Ovary (tissue), 9 donors: ENCODE data around the gene ARHGAP12. TPM values are rescaled to one million over a fixed set of nuclear protein-coding genes. Genes with fewer than 3 reads are reported as not detected.

Experiments used
- DNase-seq, 5 donors: peaks; one replicate each; pipeline ENCODE4 v3.0.0-alpha.2; 2019 to 2020
- H3K27ac ChIP-seq, 2 donors: fragments of 200-600 bp; one replicate each; pipeline versions ENCODE4 v1.5.1 to v1.8.0; 2019 to 2022
- H3K27me3 ChIP-seq: fragments of 200-600 bp; one replicate; pipeline ENCODE4 v1.8.0; 2022
- H3K36me3 ChIP-seq: fragments of 200-600 bp; sonication (generic); one replicate; pipeline ENCODE4 v1.5.1; 2019
- H3K4me1 ChIP-seq: one replicate; pipeline ENCODE4 v1.8.1; 2013; ENCODE audit warnings: mild to moderate bottlenecking, moderate library complexity; ENCODE audit not compliant: insufficient read depth
- H3K4me3 ChIP-seq: fragments of 200-600 bp; sonication (generic); one replicate; pipeline ENCODE4 v1.5.1; 2017
- H3K9me3 ChIP-seq, 2 donors: fragments of 200-600 bp in 1 of 2; sonication (generic) in 1 of 2; one replicate each; pipeline versions ENCODE4 v1.5.1 to v1.8.1; 2013 to 2019; ENCODE audit warnings: mild to moderate bottlenecking in 1 of 2, moderate library complexity in 1 of 2
- EP300 ChIP-seq: sonication (generic); formaldehyde crosslinking; IDR thresholded peaks from one replicate; pipeline ENCODE4 v1.6.1; 2017; ENCODE audit warnings: antibody characterized with exemption
- POLR2A ChIP-seq: fragments of 450-650 bp; IDR thresholded peaks from one replicate; pipeline ENCODE4 v1.6.1; 2017; ENCODE audit warnings: antibody characterized with exemption, mild to moderate bottlenecking, moderate library complexity
- WGBS, 3 donors: extraction: QIAGEN DNeasy Blood & Tissue Kit in 1 of 3; methylation state at CpG; one replicate each; pipeline versions ENCODE4 v1.1.5 to v1.1.7; 2013 to 2017; 5-methylcytosine and 5-hydroxymethylcytosine counted together
- intact Hi-C, 4 donors: fragments of 100-400 bp; cut with DNase I; formaldehyde crosslinking; loops; one replicate each; pipeline versions ENCODE4 v1.11.0 to v1.15.1; 2022 to 2023
- polyA plus RNA-seq, 2 donors: library from polyadenylated mRNA; stranded (reverse); fragments of 200-250 nt in 1 of 2; fragments of 350-450 nt in 1 of 2; fragmentation: Illumina TruSeq in 1 of 2; extraction: RNeasy Lipid Tissue Mini Kit (QIAGEN cat#74804) in 1 of 2; gene quantifications; one replicate each; pipeline ENCODE4 v1.2.3, GENCODE V29; 2013 to 2014
- total RNA-seq, 7 donors: library from RNA; depleted of rRNA in 2 of 7; stranded (reverse); fragments of >200 nt in 2 of 7; fragmentation: NEBNext Ultra II Directional in 3 of 7; extraction: Animal tissue kit (Norgen Biotek cat#: 25700) in 3 of 7; gene quantifications; one replicate each; pipeline versions ENCODE4 v1.1.0 to v1.2.4, GENCODE V29; 2016 to 2023
- TF ChIP-seq, protein P1 (sequence below), 3 donors: fragments of 450-650 bp in 2 of 3; fragments of 200-600 bp in 1 of 3; IDR thresholded peaks; one replicate each; pipeline versions ENCODE4 v1.5.1 to v1.8.0; 2016 to 2022; ENCODE audit warnings: antibody characterized with exemption in 3 of 3, mild to moderate bottlenecking in 1 of 3
- donor health status: DM: no; HTN: no; CAD: no; lungs with moderate emphysema.
- donor health status: DM: no; HTN: no; CAD: no.
- donor health status: Bipolar disorder and iron deficiency.
- donor health status: DM: yes; HTN: yes; CAD: no.
- donor health status: DM: no; HTN: no; CAD: no.
- donor health status: DM: yes; HTN: yes; CAD: no.

Gene ARHGAP12
- total and polyA plus RNA-seq, 9 donors = 13.9 to 60.6 (median 32.0) TPM

DNA sequence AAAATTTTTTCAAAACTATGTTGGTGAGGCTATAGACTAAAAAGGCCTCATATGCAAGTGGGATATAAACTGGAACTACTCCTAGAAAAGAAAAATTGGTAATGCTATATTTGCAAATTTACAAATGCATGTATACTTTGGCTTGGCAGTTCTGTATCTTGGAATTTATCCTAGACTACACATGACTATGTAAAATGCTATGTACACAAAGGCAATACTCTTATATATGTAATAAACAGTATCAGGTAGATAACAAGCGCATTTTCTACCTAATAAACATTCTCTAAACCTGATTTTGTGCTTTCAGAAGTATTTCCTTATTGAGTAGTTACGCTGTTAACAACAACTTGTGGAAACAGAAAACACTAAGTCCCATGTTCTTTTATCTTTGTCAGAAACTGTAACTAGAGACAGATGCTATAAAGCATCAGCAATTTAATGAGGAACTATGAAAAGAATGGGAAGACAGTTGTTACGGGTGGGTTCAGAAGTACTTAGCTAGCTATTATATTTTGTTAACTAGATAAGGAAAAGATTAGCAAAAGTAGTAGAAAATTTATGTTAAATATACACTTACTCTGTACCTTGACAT is 107.8 kb downstream of the ARHGAP12 start:
- no peak for DNase-seq
- Histone ChIP-seq H3K4me3 (no peak overlapping the region), H3K27me3 (no peaks in the 10 kb centered on the region), H3K4me1 (no peaks in the 10 kb centered on the region), H3K9me3 (no peaks in the 10 kb centered on the region), H3K27ac (no peak overlapping the region), H3K36me3 (no peaks in the 10 kb centered on the region)
- intact Hi-C loops = no loop called here
- TF ChIP-seq, protein P1, sequence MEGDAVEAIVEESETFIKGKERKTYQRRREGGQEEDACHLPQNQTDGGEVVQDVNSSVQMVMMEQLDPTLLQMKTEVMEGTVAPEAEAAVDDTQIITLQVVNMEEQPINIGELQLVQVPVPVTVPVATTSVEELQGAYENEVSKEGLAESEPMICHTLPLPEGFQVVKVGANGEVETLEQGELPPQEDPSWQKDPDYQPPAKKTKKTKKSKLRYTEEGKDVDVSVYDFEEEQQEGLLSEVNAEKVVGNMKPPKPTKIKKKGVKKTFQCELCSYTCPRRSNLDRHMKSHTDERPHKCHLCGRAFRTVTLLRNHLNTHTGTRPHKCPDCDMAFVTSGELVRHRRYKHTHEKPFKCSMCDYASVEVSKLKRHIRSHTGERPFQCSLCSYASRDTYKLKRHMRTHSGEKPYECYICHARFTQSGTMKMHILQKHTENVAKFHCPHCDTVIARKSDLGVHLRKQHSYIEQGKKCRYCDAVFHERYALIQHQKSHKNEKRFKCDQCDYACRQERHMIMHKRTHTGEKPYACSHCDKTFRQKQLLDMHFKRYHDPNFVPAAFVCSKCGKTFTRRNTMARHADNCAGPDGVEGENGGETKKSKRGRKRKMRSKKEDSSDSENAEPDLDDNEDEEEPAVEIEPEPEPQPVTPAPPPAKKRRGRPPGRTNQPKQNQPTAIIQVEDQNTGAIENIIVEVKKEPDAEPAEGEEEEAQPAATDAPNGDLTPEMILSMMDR (IDR thresholded peaks at IDR 0.05) = no peak
- TF ChIP-seq EP300 (no peak), POLR2A (no peak)
- WGBS, 3 donors = 90 to 95% (median 91%) methylated on average over 3 of the region's 3 CpGs

DNA sequence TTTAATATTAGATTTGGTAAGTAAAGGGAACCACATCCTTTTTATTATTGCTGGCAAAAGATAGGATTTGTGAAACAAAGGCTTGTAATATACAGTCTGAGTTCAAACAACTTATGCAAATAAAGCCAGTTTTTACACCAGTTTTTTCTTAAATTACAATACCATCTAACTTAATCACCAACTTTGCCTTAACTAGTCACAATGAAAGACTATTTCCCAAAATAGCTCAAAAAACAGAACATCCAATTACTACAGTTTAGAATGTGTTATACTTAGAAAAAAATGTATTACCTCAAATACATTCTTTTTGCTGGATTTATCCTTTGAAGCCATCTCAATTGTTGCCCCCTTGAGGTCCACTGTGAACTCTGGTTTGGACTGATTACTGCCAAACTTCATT is 108.5 kb downstream of the ARHGAP12 start:
- H3K9me3 ChIP-seq = no peaks in the 10 kb centered on the region
- no peaks in the 10 kb centered on the region for H3K36me3 ChIP-seq
- no peak for DNase-seq
- H3K4me1 ChIP-seq = no peaks in the 10 kb centered on the region
- no peak overlapping the region for H3K4me3 ChIP-seq
- no peak overlapping the region for H3K27ac ChIP-seq
- intact Hi-C loops = no loop called here
- TF ChIP-seq EP300 = no peak
- TF ChIP-seq, protein P1 (IDR thresholded peaks at IDR 0.05) = no peak
- no peak for TF ChIP-seq POLR2A
- H3K27me3 ChIP-seq = no peaks in the 10 kb centered on the region

DNA sequence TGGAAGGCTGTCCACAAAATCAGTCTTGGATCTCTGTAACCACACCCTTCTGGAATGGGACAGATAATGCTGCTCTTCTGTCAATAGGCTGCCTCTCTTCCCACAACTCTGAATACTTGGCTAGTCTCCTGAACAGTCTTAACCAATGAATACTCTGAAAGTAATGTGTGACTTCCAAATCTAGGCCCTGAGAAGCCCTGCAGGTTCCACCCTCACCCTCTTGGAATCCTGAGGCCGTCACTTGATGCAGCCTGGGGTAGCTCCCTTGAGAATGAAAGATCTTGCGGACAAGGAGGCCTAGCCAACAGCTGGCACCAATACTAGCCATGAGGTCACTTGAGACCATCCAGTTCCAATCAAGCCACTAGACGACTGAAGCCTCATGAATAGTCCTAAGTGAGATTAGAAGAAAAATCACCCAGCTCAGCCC is 109.2 kb downstream of the ARHGAP12 start:
- peak in 1 of 5 donors; percentile 17 for DNase-seq
- no peaks in the 10 kb centered on the region for H3K27me3 ChIP-seq
- intact Hi-C loops = loop anchor here in 1 of 4 donors (10.0 kb wide), 1 partner anchor 1035 kb away; no protein-coding TSS in a partner anchor
- H3K4me3 ChIP-seq = no peak overlapping the region
- TF ChIP-seq POLR2A = no peak
- TF ChIP-seq, protein P1 (IDR thresholded peaks at IDR 0.05) = no peak
- TF ChIP-seq EP300 = no peak
- 82 to 95% (median 86%) methylated on average over 3 of the region's 3 CpGs for WGBS, 3 donors
- no peak overlapping the region for H3K27ac ChIP-seq
- H3K36me3 ChIP-seq = no peaks in the 10 kb centered on the region
- H3K9me3 ChIP-seq = no peaks in the 10 kb centered on the region
- no peaks in the 10 kb centered on the region for H3K4me1 ChIP-seq

DNA sequence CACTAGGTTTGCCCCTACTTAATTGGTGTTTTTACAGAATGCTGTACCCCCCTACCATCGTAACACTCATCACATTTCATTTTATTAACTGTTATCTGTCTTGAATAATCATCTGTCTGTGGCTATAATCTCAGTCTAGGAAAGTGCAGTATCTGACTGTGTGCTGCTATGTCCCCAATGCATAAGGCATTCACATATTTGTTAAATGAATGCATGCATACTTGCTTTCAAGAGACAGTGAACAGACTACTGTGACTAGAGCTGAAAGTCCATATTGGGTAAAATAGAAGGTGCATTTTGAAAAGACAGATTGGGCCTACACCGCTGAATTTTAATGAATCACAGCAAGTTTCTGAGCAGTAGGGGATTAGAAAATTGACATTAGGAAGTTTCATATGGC is 112.3 kb downstream of the ARHGAP12 start:
- TF ChIP-seq, protein P1 (IDR thresholded peaks at IDR 0.05) = no peak
- TF ChIP-seq EP300 (no peak), POLR2A (no peak)
- no peaks in the 10 kb centered on the region for H3K4me1 ChIP-seq

More for the DNA sequence above, 112.3 kb downstream of the ARHGAP12 start:
- H3K27ac ChIP-seq = no peak overlapping the region
- H3K4me3 ChIP-seq = no peak overlapping the region
- no peaks in the 10 kb centered on the region for H3K9me3 ChIP-seq
- H3K36me3 ChIP-seq = no peaks in the 10 kb centered on the region
- no peaks in the 10 kb centered on the region for H3K27me3 ChIP-seq
- WGBS, 3 donors = 73 to 89% (median 77%) methylated on average over 2 of the region's 2 CpGs
- DNase-seq = no peak
- intact Hi-C loops = loop anchor here in 1 of 4 donors (10.0 kb wide), 1 partner anchor 1032 kb away; no protein-coding TSS in a partner anchor
